Mesenchymal stem cell (in vitro differentiated cells and primary cell): Measurements from ENCODE around the gene SYCP1.

Experiments
- DNase-seq: peaks from one replicate; pipeline ENCODE4 v3.0.0-alpha.2; 2013
- H2AFZ ChIP-seq: one replicate; pipeline ENCODE4 v1.6.1; 2013; ENCODE audit warnings: low read depth, mild to moderate bottlenecking, control low read depth, inconsistent platforms, low read length, moderate library complexity
- H2AK5ac ChIP-seq: 2 replicates; pipeline ENCODE4 v1.6.1; 2013; ENCODE audit warnings: low read length, moderate library complexity, mild to moderate bottlenecking, inconsistent platforms; ENCODE audit not compliant: severe bottlenecking
- H2BK120ac ChIP-seq: one replicate; pipeline ENCODE4 v1.6.1; 2013; ENCODE audit warnings: low read depth, mild to moderate bottlenecking, inconsistent platforms, low read length, moderate library complexity
- H2BK12ac ChIP-seq, 2 experiments: one replicate each; pipeline ENCODE4 v1.6.1; 2013; ENCODE audit warnings: inconsistent platforms in 2 of 2, low read length in 2 of 2, mild to moderate bottlenecking in 2 of 2, moderate library complexity in 2 of 2, control low read depth in 1 of 2
- H2BK15ac ChIP-seq: one replicate; pipeline ENCODE4 v1.6.1; 2013; ENCODE audit warnings: mild to moderate bottlenecking, low read depth, inconsistent platforms; ENCODE audit not compliant: poor library complexity, severe bottlenecking
- H2BK5ac ChIP-seq: 2 replicates; pipeline ENCODE4 v1.6.1; 2013; ENCODE audit warnings: low read depth, mild to moderate bottlenecking, low read length, control low read depth, inconsistent platforms; ENCODE audit not compliant: poor library complexity, severe bottlenecking
- H3K14ac ChIP-seq, 2 experiments: one replicate each; pipeline ENCODE4 v1.6.1; 2013; ENCODE audit warnings: inconsistent platforms in 2 of 2, low read length in 2 of 2, control low read depth in 1 of 2, mild to moderate bottlenecking in 1 of 2, moderate library complexity in 1 of 2
- H3K18ac ChIP-seq, 2 experiments: one replicate each; pipeline ENCODE4 v1.6.1; 2013; ENCODE audit warnings: inconsistent platforms in 2 of 2, low read length in 2 of 2, control low read depth in 1 of 2, low read depth in 1 of 2, mild to moderate bottlenecking in 1 of 2
- H3K23ac ChIP-seq, 2 experiments: one replicate each; pipeline ENCODE4 v1.6.1; 2013; ENCODE audit warnings: inconsistent platforms in 2 of 2, low read length in 2 of 2, mild to moderate bottlenecking in 2 of 2, moderate library complexity in 2 of 2, control low read depth in 1 of 2
- H3K27ac ChIP-seq: 2 replicates; pipeline ENCODE4 v1.5.1; 2013; ENCODE audit warnings: mild to moderate bottlenecking, moderate library complexity, low read length, control low read depth, inconsistent platforms; ENCODE audit not compliant: poor library complexity, severe bottlenecking
- H3K27me3 ChIP-seq, 2 experiments: 2 replicates each; pipeline versions ENCODE4 v1.6.1 to v1.7.0; 2013; ENCODE audit warnings: low read length in 2 of 2, mild to moderate bottlenecking in 2 of 2, moderate library complexity in 2 of 2, control low read depth in 1 of 2, inconsistent platforms in 1 of 2; ENCODE audit not compliant: control insufficient read depth in 1 of 2, insufficient read depth in 1 of 2
- H3K36me3 ChIP-seq, 2 experiments: 2 replicates each; pipeline versions ENCODE4 v1.6.1 to v1.7.0; 2013; ENCODE audit warnings: low read length in 2 of 2, control low read depth in 1 of 2, inconsistent platforms in 1 of 2, low read depth in 1 of 2, mild to moderate bottlenecking in 1 of 2; ENCODE audit not compliant: insufficient read depth in 2 of 2, control insufficient read depth in 1 of 2
- H3K4ac ChIP-seq, 2 experiments: one replicate each; pipeline ENCODE4 v1.6.1; 2013; ENCODE audit warnings: inconsistent platforms in 2 of 2, low read length in 2 of 2, mild to moderate bottlenecking in 2 of 2, moderate library complexity in 2 of 2, control low read depth in 1 of 2, low read depth in 1 of 2
- H3K4me1 ChIP-seq: 2 replicates; pipeline ENCODE4 v1.6.1; 2013; ENCODE audit warnings: low read depth, low read length, control low read depth; ENCODE audit not compliant: control insufficient read depth, insufficient read depth
- H3K4me2 ChIP-seq: 2 replicates; pipeline ENCODE4 v1.6.1; 2013; ENCODE audit warnings: low read length, mild to moderate bottlenecking, inconsistent platforms; ENCODE audit not compliant: poor library complexity, severe bottlenecking
- H3K4me3 ChIP-seq, 2 experiments: 2 replicates each; pipeline versions ENCODE4 v1.5.1 to v1.7.0; 2013; ENCODE audit warnings: low read length in 2 of 2, mild to moderate bottlenecking in 2 of 2, control low read depth in 1 of 2, low read depth in 1 of 2; ENCODE audit not compliant: insufficient read depth in 1 of 2
- H3K79me1 ChIP-seq: replicated peaks from 2 replicates; pipeline ENCODE4 v1.6.1; 2013; ENCODE audit warnings: mild to moderate bottlenecking, control low read depth, low read length, inconsistent platforms; ENCODE audit not compliant: poor library complexity, severe bottlenecking
- H3K9ac ChIP-seq: 2 replicates; pipeline ENCODE4 v1.7.0; 2013; ENCODE audit warnings: mild to moderate bottlenecking, low read length, moderate library complexity
- H3K9me3 ChIP-seq: 2 replicates; pipeline ENCODE4 v1.7.0; 2013; ENCODE audit warnings: mild to moderate bottlenecking, low read length; ENCODE audit not compliant: control insufficient read depth
- H4K8ac ChIP-seq: one replicate; pipeline ENCODE4 v1.6.1; 2013; ENCODE audit warnings: inconsistent platforms, mild to moderate bottlenecking, low read length, moderate library complexity
- H4K91ac ChIP-seq: one replicate; pipeline ENCODE4 v1.6.1; 2013; ENCODE audit warnings: mild to moderate bottlenecking, low read length, inconsistent platforms
- WGBS: methylation state at CpG from one replicate; pipeline ENCODE4 v1.1.7; 2013; ENCODE audit warnings: mixed read lengths; 5-methylcytosine and 5-hydroxymethylcytosine counted together

Gene SYCP1

GRCh38 chr1:114861384-114861783, 6.7 kb downstream of the SYCP1 start:
- no peaks in the 10 kb centered on the region for H3K79me1 ChIP-seq
- no peak overlapping the region for H3K14ac ChIP-seq
- DNase-seq: no peak
- no peak overlapping the region for H2AK5ac ChIP-seq
- no peak overlapping the region for H3K23ac ChIP-seq
- H3K18ac ChIP-seq: no peak overlapping the region
- no peaks in the 10 kb centered on the region for H3K9me3 ChIP-seq
- H4K91ac ChIP-seq: no peak overlapping the region
- no peak overlapping the region for H2AFZ ChIP-seq
- no peak overlapping the region for H2BK120ac ChIP-seq
- 100% methylated on average over 2 of the region's 3 CpGs for WGBS
- H3K27me3 ChIP-seq: peaks cover 0 to 5% of the 10 kb centered on the region in 2 experiments
- H2BK12ac ChIP-seq: no peak overlapping the region
- H3K4me3 ChIP-seq: no peak overlapping the region
- no peak overlapping the region for H2BK15ac ChIP-seq
- no peak overlapping the region for H3K9ac ChIP-seq
- no peaks in the 10 kb centered on the region for H3K36me3 ChIP-seq
- no peak overlapping the region for H3K4ac ChIP-seq
- H4K8ac ChIP-seq: no peak overlapping the region
- no peaks in the 10 kb centered on the region for H3K4me1 ChIP-seq
- no peak overlapping the region for H3K4me2 ChIP-seq
- H3K27ac ChIP-seq: no peak overlapping the region
- H2BK5ac ChIP-seq: no peak overlapping the region

DNA sequence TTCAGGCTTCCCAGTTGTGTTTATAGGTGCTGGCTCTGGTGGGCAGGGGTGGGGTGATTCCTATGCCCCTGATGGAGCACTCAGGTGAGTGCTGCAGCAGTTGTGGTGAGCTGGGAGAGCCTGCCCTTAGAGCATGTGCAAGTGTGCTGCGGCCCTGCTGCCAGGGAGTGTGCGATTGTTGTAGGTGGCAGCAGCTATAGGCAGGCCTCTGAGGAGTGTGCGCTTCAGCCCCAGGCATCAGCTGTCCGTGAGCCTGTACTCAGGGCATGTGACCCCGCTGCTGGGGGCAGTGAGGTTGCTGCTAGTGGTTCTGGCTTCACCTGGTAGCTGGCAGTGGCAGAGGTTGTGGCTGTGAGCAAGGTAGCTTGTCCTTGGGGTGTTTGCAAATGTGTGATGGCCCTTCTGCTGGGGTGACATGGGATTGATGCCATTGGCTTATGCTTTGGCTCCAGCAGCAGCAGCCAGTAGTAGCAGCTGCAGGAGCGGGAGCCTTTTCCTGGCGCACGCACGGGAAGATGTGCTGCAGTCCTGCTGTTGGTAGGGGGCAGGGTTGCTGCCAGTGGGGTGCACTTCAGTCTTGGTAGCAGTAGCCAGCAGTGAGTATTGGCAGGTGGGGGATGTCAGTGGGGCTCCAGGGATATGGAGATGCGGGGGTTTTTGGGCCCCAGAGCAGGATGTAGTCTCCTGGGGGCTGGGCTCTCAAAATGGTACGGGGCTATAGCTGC, 37.7 kb downstream of the SYCP1 start:
- no peak overlapping the region for H2BK12ac ChIP-seq
- H3K23ac ChIP-seq: no peak overlapping the region
- peaks cover 16 to 27% of the 10 kb centered on the region in 2 experiments for H3K27me3 ChIP-seq
- no peak overlapping the region for H3K4me3 ChIP-seq
- H2AK5ac ChIP-seq: no peak overlapping the region
- no peak overlapping the region for H4K91ac ChIP-seq
- no peak overlapping the region for H3K18ac ChIP-seq
- H3K14ac ChIP-seq: peak overlapping the region in 1 of 2 experiments; percentile 36
- no peak overlapping the region for H2BK15ac ChIP-seq
- no peak overlapping the region for H4K8ac ChIP-seq
- H3K79me1 ChIP-seq: no peaks in the 10 kb centered on the region
- WGBS: 67% methylated on average over 11 of the region's 11 CpGs
- H3K27ac ChIP-seq: no peak overlapping the region
- H3K4ac ChIP-seq: no peak overlapping the region
- H3K36me3 ChIP-seq: no peaks in the 10 kb centered on the region
- no peak overlapping the region for H2BK5ac ChIP-seq
- H2AFZ ChIP-seq: no peak overlapping the region
- H3K9me3 ChIP-seq: no peaks in the 10 kb centered on the region
- H2BK120ac ChIP-seq: no peak overlapping the region
- no peak overlapping the region for H3K4me2 ChIP-seq
- no peak for DNase-seq
- H3K9ac ChIP-seq: no peak overlapping the region
- no peaks in the 10 kb centered on the region for H3K4me1 ChIP-seq

DNA sequence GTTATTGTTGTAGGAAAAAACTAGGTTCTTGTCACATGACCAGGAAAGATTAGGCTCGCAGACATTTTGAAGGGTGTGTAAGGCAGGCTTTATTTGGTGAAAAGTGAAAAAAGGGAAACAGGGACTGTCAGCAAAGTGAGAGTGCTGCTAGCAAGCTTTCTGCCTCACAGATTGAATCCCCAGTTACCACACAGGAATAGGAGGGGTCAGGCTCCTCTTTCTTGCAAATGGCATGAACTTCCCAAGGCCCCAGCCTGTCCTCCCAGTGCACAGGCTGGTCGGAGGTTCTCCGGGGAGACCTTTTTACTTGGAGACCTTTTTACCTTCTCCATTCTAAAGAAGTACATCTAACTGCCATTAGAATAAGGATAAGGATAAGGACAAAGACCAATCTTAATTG, 42.1 kb downstream of the SYCP1 start:
- Histone ChIP-seq H3K27me3 (peaks cover 22 to 27% of the 10 kb centered on the region in 2 experiments), H3K4me1 (no peaks in the 10 kb centered on the region), H2BK120ac (no peak overlapping the region), H3K18ac (no peak overlapping the region), H2BK12ac (no peak overlapping the region), H4K8ac (no peak overlapping the region), H3K23ac (no peak overlapping the region), H3K36me3 (no peaks in the 10 kb centered on the region), H2BK5ac (no peak overlapping the region), H3K9ac (no peak overlapping the region), H3K4me3 (no peak overlapping the region), H3K4me2 (no peak overlapping the region), H2AK5ac (no peak overlapping the region), H4K91ac (no peak overlapping the region), H2AFZ (no peak overlapping the region), H3K14ac (no peak overlapping the region), H3K79me1 (no peaks in the 10 kb centered on the region), H2BK15ac (no peak overlapping the region), H3K4ac (no peak overlapping the region), H3K9me3 (no peaks in the 10 kb centered on the region), H3K27ac (no peak overlapping the region)
- DNase-seq: no peak
- WGBS: 79% methylated on average over 1 of the region's 3 CpGs

DNA sequence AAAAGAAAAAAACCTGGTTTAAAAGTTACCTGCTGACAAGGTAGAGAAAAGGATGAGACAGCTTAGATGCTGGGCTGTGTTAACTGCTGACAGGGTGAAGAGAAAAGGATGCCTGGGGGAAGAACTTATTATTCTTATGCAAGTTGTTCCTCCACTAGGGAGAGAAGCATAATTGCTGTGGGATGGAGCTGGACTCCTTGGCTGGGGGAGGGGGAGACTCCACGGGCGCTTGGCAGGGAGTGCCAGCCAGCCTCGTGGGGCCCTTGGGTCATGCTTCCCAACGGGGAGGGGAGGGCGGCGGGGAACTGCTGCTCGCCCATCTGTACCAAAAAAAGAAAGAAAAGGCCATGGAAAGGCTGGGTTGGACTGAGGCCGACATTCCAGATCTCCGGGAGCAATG, 47.2 kb downstream of the SYCP1 start:
- Histone ChIP-seq H4K8ac (no peak overlapping the region), H2BK15ac (no peak overlapping the region), H3K14ac (no peak overlapping the region), H3K4me2 (no peak overlapping the region), H2BK5ac (no peak overlapping the region), H3K4me1 (no peaks in the 10 kb centered on the region), H3K27me3 (peaks cover 0 to 12% of the 10 kb centered on the region in 2 experiments), H4K91ac (no peak overlapping the region), H3K4ac (no peak overlapping the region), H3K36me3 (no peaks in the 10 kb centered on the region), H3K4me3 (peak overlapping the region in 1 of 2 experiments; percentile 65), H3K79me1 (no peaks in the 10 kb centered on the region), H2BK120ac (no peak overlapping the region), H3K9ac (peak overlapping the region; percentile 59), H3K9me3 (no peaks in the 10 kb centered on the region), H3K27ac (no peak overlapping the region), H3K18ac (no peak overlapping the region), H3K23ac (no peak overlapping the region), H2AK5ac (no peak overlapping the region), H2AFZ (no peak overlapping the region), H2BK12ac (no peak overlapping the region)
- WGBS: 45% methylated on average over 9 of the region's 9 CpGs
- no peak for DNase-seq
